Measurements from ENCODE around the gene ZNF804A. TPM values are rescaled to one million over a fixed set of nuclear protein-coding genes. Genes with fewer than 3 reads are reported as not detected.
"Not testable (repeated sequence)": the region's sequence is repeated elsewhere in the genome, so short reads cannot be mapped to it uniquely, and the experiment has no call there.

ZNF804A gene
- polyA plus RNA-seq, 3 donors: 0.83 to 3.7 (median 1.8) TPM

- H3K27ac Mint-ChIP-seq: no peak overlapping the region
- H3K36me3 Mint-ChIP-seq: no peaks in the 10 kb centered on the region
- peaks cover 0 to 7% (median 6%) of the 10 kb centered on the region in 7 donors for H3K9me3 Mint-ChIP-seq
- Histone ChIP-seq H3K4me3 (replicated peaks in 1 of 3; ENCODE audit: low read depth in 2 of 3, low read length in 3 of 3) (no peak overlapping the region), H3K9ac (ENCODE audit: insufficient read depth, low read length, poor library complexity, severe bottlenecking) (no peak overlapping the region), H4K20me1 (ENCODE audit: insufficient read depth, low read length) (no peaks in the 10 kb centered on the region), H3K27me3 (ENCODE audit: control insufficient read depth in 2 of 2, insufficient read depth in 2 of 2, low read length in 2 of 2) (no peaks in the 10 kb centered on the region), H2AFZ (ENCODE audit: insufficient read depth, low read depth, low read length, poor library complexity, severe bottlenecking) (no peak overlapping the region), H3K9me3 (replicated peaks in 1 of 2; ENCODE audit: control insufficient read depth in 1 of 2, insufficient read depth in 1 of 2, low read length in 2 of 2) (peaks cover 0 to 5% of the 10 kb centered on the region in 2 donors), H3K4me1 (ENCODE audit: control insufficient read depth in 1 of 2, insufficient read depth in 2 of 2, low read length in 2 of 2) (no peaks in the 10 kb centered on the region), H3K36me3 (replicated peaks in 1 of 2; ENCODE audit: control insufficient read depth in 1 of 2, insufficient read depth in 2 of 2, low read length in 2 of 2) (no peaks in the 10 kb centered on the region), H3K4me2 (replicated peaks; ENCODE audit: extremely low read depth, low read length, poor library complexity, severe bottlenecking) (no peak overlapping the region), H3K79me2 (ENCODE audit: insufficient read depth, low read length) (no peaks in the 10 kb centered on the region), H3K27ac (ENCODE audit: low read depth in 1 of 2, low read length in 2 of 2) (no peak overlapping the region)
- no peaks in the 10 kb centered on the region for H3K4me1 Mint-ChIP-seq
- WGBS (ENCODE audit: insufficient coverage): no CpG with 5 or more reads among the region's 2 CpGs
- DNase-seq: no peak
- peaks cover 0 to 1% (median 0%) of the 10 kb centered on the region in 3 donors for H3K27me3 Mint-ChIP-seq (ENCODE audit: low read depth in 3 of 3)
- TF ChIP-seq, protein P1, sequence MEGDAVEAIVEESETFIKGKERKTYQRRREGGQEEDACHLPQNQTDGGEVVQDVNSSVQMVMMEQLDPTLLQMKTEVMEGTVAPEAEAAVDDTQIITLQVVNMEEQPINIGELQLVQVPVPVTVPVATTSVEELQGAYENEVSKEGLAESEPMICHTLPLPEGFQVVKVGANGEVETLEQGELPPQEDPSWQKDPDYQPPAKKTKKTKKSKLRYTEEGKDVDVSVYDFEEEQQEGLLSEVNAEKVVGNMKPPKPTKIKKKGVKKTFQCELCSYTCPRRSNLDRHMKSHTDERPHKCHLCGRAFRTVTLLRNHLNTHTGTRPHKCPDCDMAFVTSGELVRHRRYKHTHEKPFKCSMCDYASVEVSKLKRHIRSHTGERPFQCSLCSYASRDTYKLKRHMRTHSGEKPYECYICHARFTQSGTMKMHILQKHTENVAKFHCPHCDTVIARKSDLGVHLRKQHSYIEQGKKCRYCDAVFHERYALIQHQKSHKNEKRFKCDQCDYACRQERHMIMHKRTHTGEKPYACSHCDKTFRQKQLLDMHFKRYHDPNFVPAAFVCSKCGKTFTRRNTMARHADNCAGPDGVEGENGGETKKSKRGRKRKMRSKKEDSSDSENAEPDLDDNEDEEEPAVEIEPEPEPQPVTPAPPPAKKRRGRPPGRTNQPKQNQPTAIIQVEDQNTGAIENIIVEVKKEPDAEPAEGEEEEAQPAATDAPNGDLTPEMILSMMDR (IDR thresholded peaks at IDR 0.05): no peak
- no peak overlapping the region for H3K4me3 Mint-ChIP-seq
- intact Hi-C loops (cut with micrococcal nuclease): no loop called here
Measured at GRCh38 chr2:184877909-184878308, 279.6 kb downstream of the ZNF804A start.

- no peaks in the 10 kb centered on the region for H3K27me3 ChIP-seq (ENCODE audit: control insufficient read depth in 2 of 2, insufficient read depth in 2 of 2, low read length in 2 of 2)
- H3K9me3 ChIP-seq (replicated peaks in 1 of 2; ENCODE audit: control insufficient read depth in 1 of 2, insufficient read depth in 1 of 2, low read length in 2 of 2): peaks cover 0 to 5% of the 10 kb centered on the region in 2 donors
- no peak overlapping the region for H3K4me3 Mint-ChIP-seq
- no peak for DNase-seq
- intact Hi-C loops (cut with micrococcal nuclease): no loop called here
- no peak overlapping the region for H3K27ac ChIP-seq (ENCODE audit: low read depth in 1 of 2, low read length in 2 of 2)
- peaks cover 0 to 1% (median 0%) of the 10 kb centered on the region in 3 donors for H3K27me3 Mint-ChIP-seq (ENCODE audit: low read depth in 3 of 3)
- H3K79me2 ChIP-seq (ENCODE audit: insufficient read depth, low read length): no peaks in the 10 kb centered on the region
- no peak overlapping the region for H3K27ac Mint-ChIP-seq
- H2AFZ ChIP-seq (ENCODE audit: insufficient read depth, low read depth, low read length, poor library complexity, severe bottlenecking): no peak overlapping the region
- TF ChIP-seq, protein P1 (IDR thresholded peaks at IDR 0.05): no peak
- peaks cover 0 to 9% (median 9%) of the 10 kb centered on the region in 7 donors for H3K9me3 Mint-ChIP-seq
- H3K36me3 ChIP-seq (replicated peaks in 1 of 2; ENCODE audit: control insufficient read depth in 1 of 2, insufficient read depth in 2 of 2, low read length in 2 of 2): no peaks in the 10 kb centered on the region
- no peak overlapping the region for H3K4me2 ChIP-seq (replicated peaks; ENCODE audit: extremely low read depth, low read length, poor library complexity, severe bottlenecking)
- H3K36me3 Mint-ChIP-seq: no peaks in the 10 kb centered on the region
- no peak overlapping the region for H3K9ac ChIP-seq (ENCODE audit: insufficient read depth, low read length, poor library complexity, severe bottlenecking)
- no CpG with 5 or more reads among the region's 1 CpG for WGBS (ENCODE audit: insufficient coverage)
- H3K4me1 ChIP-seq (ENCODE audit: control insufficient read depth in 1 of 2, insufficient read depth in 2 of 2, low read length in 2 of 2): no peaks in the 10 kb centered on the region
- no peaks in the 10 kb centered on the region for H3K4me1 Mint-ChIP-seq
- no peak overlapping the region for H3K4me3 ChIP-seq (replicated peaks in 1 of 3; ENCODE audit: low read depth in 2 of 3, low read length in 3 of 3)
- no peaks in the 10 kb centered on the region for H4K20me1 ChIP-seq (ENCODE audit: insufficient read depth, low read length)
Measured at GRCh38 chr2:184879671-184880070, 281.3 kb downstream of the ZNF804A start.

DNA sequence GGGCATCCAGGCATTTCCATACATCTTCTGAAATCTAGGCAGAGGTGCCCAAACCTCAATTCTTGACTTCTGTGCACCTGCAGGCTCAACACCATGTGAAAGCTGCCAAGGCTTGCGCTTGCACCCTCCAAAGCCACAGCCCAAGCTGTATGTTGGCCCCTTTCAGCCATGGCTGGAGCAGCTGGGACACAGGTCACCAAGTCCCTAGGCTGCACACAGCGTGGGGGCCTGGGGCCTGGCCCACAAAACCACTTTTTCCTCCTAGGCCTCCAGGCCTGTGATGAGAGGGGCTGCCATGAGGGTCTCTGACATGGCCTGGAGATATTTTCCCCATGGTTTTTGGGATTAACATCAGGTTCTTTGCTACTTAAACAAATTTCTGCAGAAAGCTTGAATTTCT lies 288.3 kb downstream of the ZNF804A start:
- intact Hi-C loops (cut with micrococcal nuclease); H3K4me1 Mint-ChIP-seq; H3K4me3 ChIP-seq (replicated peaks in 1 of 3; ENCODE audit: low read depth in 2 of 3, low read length in 3 of 3); H3K4me2 ChIP-seq (replicated peaks; ENCODE audit: extremely low read depth, low read length, poor library complexity, severe bottlenecking); H3K79me2 ChIP-seq (ENCODE audit: insufficient read depth, low read length); H3K27me3 Mint-ChIP-seq (ENCODE audit: low read depth in 3 of 3); H3K4me3 Mint-ChIP-seq; H3K9ac ChIP-seq (ENCODE audit: insufficient read depth, low read length, poor library complexity, severe bottlenecking); H2AFZ ChIP-seq (ENCODE audit: insufficient read depth, low read depth, low read length, poor library complexity, severe bottlenecking); H3K27ac ChIP-seq (ENCODE audit: low read depth in 1 of 2, low read length in 2 of 2); H3K36me3 ChIP-seq (replicated peaks in 1 of 2; ENCODE audit: control insufficient read depth in 1 of 2, insufficient read depth in 2 of 2, low read length in 2 of 2); H4K20me1 ChIP-seq (ENCODE audit: insufficient read depth, low read length); H3K4me1 ChIP-seq (ENCODE audit: control insufficient read depth in 1 of 2, insufficient read depth in 2 of 2, low read length in 2 of 2); H3K36me3 Mint-ChIP-seq; DNase-seq; H3K27ac Mint-ChIP-seq; H3K27me3 ChIP-seq (ENCODE audit: control insufficient read depth in 2 of 2, insufficient read depth in 2 of 2, low read length in 2 of 2): not testable (repeated sequence)
- peaks cover 15 to 18% of the 10 kb centered on the region in 2 donors for H3K9me3 ChIP-seq (replicated peaks in 1 of 2; ENCODE audit: control insufficient read depth in 1 of 2, insufficient read depth in 1 of 2, low read length in 2 of 2)
- peaks cover 7 to 32% (median 22%) of the 10 kb centered on the region in 7 donors for H3K9me3 Mint-ChIP-seq
- WGBS (ENCODE audit: insufficient coverage): 100% methylated on average over 1 of the region's 2 CpGs

All from CD14-positive monocyte (primary cell).